Liver (tissue), 9 donors: Measurements from ENCODE around the gene IGF2BP3. TPM values are rescaled to one million over a fixed set of nuclear protein-coding genes. Genes with fewer than 3 reads are reported as not detected.
A peak's percentile ranks its signal among the peaks of the same experiment; 100 is the strongest.

Source experiments
- DNase-seq: peaks from one replicate; pipeline ENCODE4 v3.0.0-alpha.2; 2017; ENCODE audit warnings: low spot score
- H3K27ac ChIP-seq, 2 donors: one replicate each; pipeline ENCODE4 v1.7.0; 2013; ENCODE audit warnings: inconsistent platforms in 2 of 2, low read length in 2 of 2, control low read depth in 1 of 2, low read depth in 1 of 2, mild to moderate bottlenecking in 1 of 2
- H3K27me3 ChIP-seq, 4 donors: one replicate each; pipeline versions ENCODE4 v1.6.1 to v1.7.0; 2013; ENCODE audit warnings: low read length in 3 of 4, inconsistent platforms in 1 of 4, mild to moderate bottlenecking in 1 of 4, moderate library complexity in 1 of 4; ENCODE audit not compliant: control insufficient read depth in 4 of 4, insufficient read depth in 4 of 4
- H3K36me3 ChIP-seq, 4 donors: one replicate each; pipeline versions ENCODE4 v1.6.1 to v1.7.0; 2013; ENCODE audit warnings: low read length in 3 of 4, mild to moderate bottlenecking in 3 of 4, low read depth in 1 of 4, moderate library complexity in 1 of 4; ENCODE audit not compliant: control insufficient read depth in 4 of 4, insufficient read depth in 3 of 4
- H3K4me1 ChIP-seq, 4 donors: one replicate each; pipeline versions ENCODE4 v1.6.1 to v1.7.0; 2013; ENCODE audit warnings: low read length in 3 of 4, mild to moderate bottlenecking in 3 of 4, moderate library complexity in 1 of 4; ENCODE audit not compliant: control insufficient read depth in 4 of 4, insufficient read depth in 4 of 4
- H3K4me3 ChIP-seq, 3 donors: one replicate each; pipeline versions ENCODE4 v1.6.1 to v1.7.0; 2013; ENCODE audit warnings: low read length in 3 of 3, control low read depth in 1 of 3, low read depth in 1 of 3, mild to moderate bottlenecking in 1 of 3
- H3K9ac ChIP-seq, 2 donors: one replicate each; pipeline ENCODE4 v1.7.0; 2013; ENCODE audit warnings: low read length in 2 of 2, mild to moderate bottlenecking in 2 of 2, moderate library complexity in 2 of 2, control low read depth in 1 of 2, low read depth in 1 of 2
- H3K9me3 ChIP-seq, 4 donors: one replicate each; pipeline versions ENCODE4 v1.6.1 to v1.7.0; 2013; ENCODE audit warnings: low read length in 3 of 4; ENCODE audit not compliant: control insufficient read depth in 4 of 4
- EGR1 ChIP-seq, 2 donors: IDR thresholded peaks; 2 replicates each; pipeline ENCODE4 v1.6.1; 2016 to 2018; ENCODE audit warnings: antibody characterized with exemption in 2 of 2, low read depth in 2 of 2
- FOXA1 ChIP-seq: IDR thresholded peaks from 2 replicates; pipeline ENCODE4 v1.6.1; 2016; ENCODE audit warnings: antibody characterized with exemption
- FOXA2 ChIP-seq: IDR thresholded peaks from 2 replicates; pipeline ENCODE4 v1.6.1; 2016; ENCODE audit warnings: antibody characterized with exemption
- GABPA ChIP-seq, 2 donors: IDR thresholded peaks in 1 of 2; conservative IDR thresholded peaks in 1 of 2; 2 replicates each; pipeline ENCODE4 v1.6.1; 2016; ENCODE audit warnings: antibody characterized with exemption in 2 of 2, mild to moderate bottlenecking in 1 of 2, moderate library complexity in 1 of 2
- HNF4A ChIP-seq, 2 donors: conservative IDR thresholded peaks; 2 replicates each; pipeline ENCODE4 v1.6.1; 2016; ENCODE audit warnings: antibody characterized with exemption in 2 of 2, mild to moderate bottlenecking in 2 of 2
- HNF4G ChIP-seq: IDR thresholded peaks from 2 replicates; pipeline ENCODE4 v1.6.1; 2016; ENCODE audit warnings: antibody characterized with exemption
- JUND ChIP-seq, 2 donors: IDR thresholded peaks; 2 replicates each; pipeline ENCODE4 v1.6.1; 2016; ENCODE audit warnings: antibody characterized with exemption in 2 of 2
- RAD21 ChIP-seq, 2 donors: IDR thresholded peaks; 2 replicates each; pipeline ENCODE4 v1.6.1; 2016; ENCODE audit warnings: antibody characterized with exemption in 2 of 2, mild to moderate bottlenecking in 2 of 2
- RXRA ChIP-seq, 2 donors: IDR thresholded peaks; 2 replicates each; pipeline ENCODE4 v1.6.1; 2017 to 2018; ENCODE audit warnings: antibody characterized with exemption in 2 of 2, mild to moderate bottlenecking in 1 of 2
- SP1 ChIP-seq: IDR thresholded peaks from 2 replicates; pipeline ENCODE4 v1.6.1; 2018; ENCODE audit warnings: antibody characterized with exemption, mild to moderate bottlenecking
- TAF1 ChIP-seq: conservative IDR thresholded peaks from 2 replicates; pipeline ENCODE4 v1.6.1; 2016; ENCODE audit warnings: antibody characterized with exemption, mild to moderate bottlenecking
- YY1 ChIP-seq: IDR thresholded peaks from 2 replicates; pipeline ENCODE4 v1.6.1; 2016; ENCODE audit warnings: antibody characterized with exemption, mild to moderate bottlenecking
- ZBTB33 ChIP-seq: IDR thresholded peaks from 2 replicates; pipeline ENCODE4 v1.6.1; 2016; ENCODE audit warnings: antibody characterized with exemption
- WGBS: extraction: QIAGEN DNeasy Blood & Tissue Kit; methylation state at CpG from one replicate; pipeline ENCODE4 v1.1.7; 2013; 5-methylcytosine and 5-hydroxymethylcytosine counted together
- polyA plus RNA-seq, 2 donors: library from polyadenylated mRNA; stranded (reverse) in 1 of 2; unstranded in 1 of 2; fragments of 200-250 nt in 1 of 2; fragments of >200 nt in 1 of 2; fragmentation: Nextera tagmentation in 1 of 2; extraction: Ambion mirVana in 1 of 2; gene quantifications; one replicate each; pipeline versions ENCODE4 v1.2.1 to v1.2.3, GENCODE V29; 2013 to 2015
- total RNA-seq, 2 donors: library from RNA; depleted of rRNA; stranded (reverse); fragments of >200 nt; gene quantifications; one replicate each; pipeline ENCODE4 v1.2.3, GENCODE V29; 2014
- TF ChIP-seq, protein P1 (sequence below): IDR thresholded peaks from 2 replicates; pipeline ENCODE4 v1.6.1; 2016; ENCODE audit warnings: antibody characterized with exemption
- TF ChIP-seq, protein P2 (sequence below): fragments of 150-350 bp; IDR thresholded peaks from 2 replicates; pipeline ENCODE4 v1.5.1; 2017; ENCODE audit warnings: improper control_type of control experiment, low read depth, low read length; ENCODE audit not compliant: missing input control
- TF ChIP-seq, protein P3 (sequence below): IDR thresholded peaks from 2 replicates; pipeline ENCODE4 v1.6.1; 2016; ENCODE audit warnings: antibody characterized with exemption
- donor health status: healthy.
- donor health status: healthy.
- donor health status: healthy.
- donor health status: healthy.
- donor health status: healthy.

Gene IGF2BP3
- total and polyA plus RNA-seq, 4 donors: 0.17 to 28.4 (median 0.23) TPM; not detected in 1

- no peaks in the 10 kb centered on the region for H3K27me3 ChIP-seq
These were observed 193.3 kb downstream of the IGF2BP3 start for GRCh38 chr7:23276947-23277346.

GRCh38 chr7:23276376-23276775 lies 193.9 kb downstream of the IGF2BP3 start:
- TF ChIP-seq JUND (IDR thresholded peaks at IDR 0.05) (no peak), HNF4G (no peak), ZBTB33 (no peak)
- TF ChIP-seq, protein P1, sequence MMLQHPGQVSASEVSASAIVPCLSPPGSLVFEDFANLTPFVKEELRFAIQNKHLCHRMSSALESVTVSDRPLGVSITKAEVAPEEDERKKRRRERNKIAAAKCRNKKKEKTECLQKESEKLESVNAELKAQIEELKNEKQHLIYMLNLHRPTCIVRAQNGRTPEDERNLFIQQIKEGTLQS: no peak
- no peak overlapping the region for H3K27ac ChIP-seq
- peaks cover 0 to 3% (median 2%) of the 10 kb centered on the region in 4 donors for H3K4me1 ChIP-seq
- DNase-seq: no peak
- H3K27me3 ChIP-seq: no peaks in the 10 kb centered on the region
- 74% methylated on average over 5 of the region's 5 CpGs for WGBS
- no peak overlapping the region for H3K9ac ChIP-seq
- H3K9me3 ChIP-seq: no peaks in the 10 kb centered on the region
- no peak overlapping the region for H3K4me3 ChIP-seq
- H3K36me3 ChIP-seq: no peaks in the 10 kb centered on the region

More at GRCh38 chr7:23276947-23277346, 193.3 kb downstream of the IGF2BP3 start:
- Histone ChIP-seq H3K27ac (no peak overlapping the region), H3K9me3 (no peaks in the 10 kb centered on the region), H3K4me1 (peaks cover 0 to 3% (median 2%) of the 10 kb centered on the region in 4 donors), H3K4me3 (no peak overlapping the region), H3K9ac (no peak overlapping the region), H3K36me3 (no peaks in the 10 kb centered on the region)
- DNase-seq: no peak
- TF ChIP-seq JUND (IDR thresholded peaks at IDR 0.05): no peak
- TF ChIP-seq TAF1: no peak
- 78% methylated on average over 3 of the region's 3 CpGs for WGBS

DNA sequence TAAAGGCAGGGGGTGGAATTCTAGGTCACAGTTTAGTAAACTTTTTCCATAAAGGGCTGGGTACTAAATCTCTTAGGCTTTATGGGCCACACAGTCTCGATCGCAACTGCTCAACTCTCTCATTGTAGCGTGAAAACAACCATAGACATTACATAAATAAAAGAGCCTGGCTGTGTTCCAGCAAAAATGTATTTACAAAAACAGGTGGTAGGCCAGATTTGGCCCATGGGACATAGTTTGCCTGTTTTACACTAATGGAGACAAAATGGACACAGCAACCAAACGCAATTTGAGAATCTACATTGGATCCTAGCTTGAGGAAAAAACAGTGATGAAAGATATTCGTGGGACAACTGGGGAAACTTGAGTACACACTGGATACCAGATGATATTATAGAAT lies 194.4 kb downstream of the IGF2BP3 start:
- Histone ChIP-seq H3K27me3 (no peaks in the 10 kb centered on the region), H3K36me3 (no peaks in the 10 kb centered on the region), H3K4me1 (peaks cover 0 to 3% (median 2%) of the 10 kb centered on the region in 4 donors), H3K27ac (no peak overlapping the region), H3K9ac (no peak overlapping the region), H3K9me3 (no peaks in the 10 kb centered on the region), H3K4me3 (no peak overlapping the region)
- TF ChIP-seq FOXA1: no peak
- TF ChIP-seq EGR1 (IDR thresholded peaks at IDR 0.05; ENCODE audit: low read depth in 2 of 2): no peak
- no peak for DNase-seq
- WGBS: 90% methylated on average over 5 of the region's 5 CpGs

- H3K9ac ChIP-seq: no peak overlapping the region
- no peak overlapping the region for H3K27ac ChIP-seq
- DNase-seq: peak; percentile 92
- TF ChIP-seq RXRA (IDR thresholded peaks at IDR 0.05): no peak
- no peak for TF ChIP-seq HNF4G
- TF ChIP-seq FOXA2: no peak
- TF ChIP-seq, protein P2, sequence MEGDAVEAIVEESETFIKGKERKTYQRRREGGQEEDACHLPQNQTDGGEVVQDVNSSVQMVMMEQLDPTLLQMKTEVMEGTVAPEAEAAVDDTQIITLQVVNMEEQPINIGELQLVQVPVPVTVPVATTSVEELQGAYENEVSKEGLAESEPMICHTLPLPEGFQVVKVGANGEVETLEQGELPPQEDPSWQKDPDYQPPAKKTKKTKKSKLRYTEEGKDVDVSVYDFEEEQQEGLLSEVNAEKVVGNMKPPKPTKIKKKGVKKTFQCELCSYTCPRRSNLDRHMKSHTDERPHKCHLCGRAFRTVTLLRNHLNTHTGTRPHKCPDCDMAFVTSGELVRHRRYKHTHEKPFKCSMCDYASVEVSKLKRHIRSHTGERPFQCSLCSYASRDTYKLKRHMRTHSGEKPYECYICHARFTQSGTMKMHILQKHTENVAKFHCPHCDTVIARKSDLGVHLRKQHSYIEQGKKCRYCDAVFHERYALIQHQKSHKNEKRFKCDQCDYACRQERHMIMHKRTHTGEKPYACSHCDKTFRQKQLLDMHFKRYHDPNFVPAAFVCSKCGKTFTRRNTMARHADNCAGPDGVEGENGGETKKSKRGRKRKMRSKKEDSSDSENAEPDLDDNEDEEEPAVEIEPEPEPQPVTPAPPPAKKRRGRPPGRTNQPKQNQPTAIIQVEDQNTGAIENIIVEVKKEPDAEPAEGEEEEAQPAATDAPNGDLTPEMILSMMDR: peak; percentile 82
- TF ChIP-seq HNF4A (conservative IDR thresholded peaks at IDR 0.05): no peak
- TF ChIP-seq TAF1: no peak
- TF ChIP-seq, protein P3, sequence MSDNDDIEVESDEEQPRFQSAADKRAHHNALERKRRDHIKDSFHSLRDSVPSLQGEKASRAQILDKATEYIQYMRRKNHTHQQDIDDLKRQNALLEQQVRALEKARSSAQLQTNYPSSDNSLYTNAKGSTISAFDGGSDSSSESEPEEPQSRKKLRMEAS: no peak
- TF ChIP-seq GABPA (IDR thresholded peaks at IDR 0.05 in 1 of 2, conservative IDR thresholded peaks at IDR 0.05 in 1 of 2): peak in 1 of 2 donors; percentile 10
- no peak for TF ChIP-seq ZBTB33
- TF ChIP-seq JUND (IDR thresholded peaks at IDR 0.05): peak; percentile 70 to 72
- no peak for TF ChIP-seq SP1
- TF ChIP-seq YY1: peak; percentile 19
- TF ChIP-seq RAD21 (IDR thresholded peaks at IDR 0.05): peak; percentile 86 to 93
These were observed 197.1 kb downstream of the IGF2BP3 start for GRCh38 chr7:23273141-23273599.

More at GRCh38 chr7:23273141-23273599, 197.1 kb downstream of the IGF2BP3 start:
- H3K36me3 ChIP-seq: no peaks in the 10 kb centered on the region
- 10% methylated on average over 11 of the region's 11 CpGs for WGBS
- H3K9me3 ChIP-seq: no peaks in the 10 kb centered on the region
- H3K4me3 ChIP-seq: peak overlapping the region in 1 of 3 donors; percentile 3
- no peaks in the 10 kb centered on the region for H3K27me3 ChIP-seq
- peaks cover 0 to 3% (median 2%) of the 10 kb centered on the region in 4 donors for H3K4me1 ChIP-seq
